ENCODE data around the gene BRD3OS. TPM values are rescaled to one million over a fixed set of nuclear protein-coding genes. Genes with fewer than 3 reads are reported as not detected.
"Not testable (repeated sequence)": the region's sequence is repeated elsewhere in the genome, so short reads cannot be mapped to it uniquely, and the experiment has no call there.

The BRD3OS gene
- total RNA-seq, 1 donor from 2014 or later, result 16.4 TPM

GRCh38 chr9:134067904-134068743 lies 42.8 kb downstream of the BRD3OS start, which contains the start of gene BRD3:
TSS of gene BRD3 (minus strand) at chr9:134068026. CDS start at chr9:134053477, 14,549 bp downstream.
- peak; percentile 88 for DNase-seq (ENCODE audit: low spot score)
- intact Hi-C loops (cut with DNase I), result loop anchor here (10.0 kb wide), 1 partner anchor 87 kb away; no protein-coding TSS in a partner anchor
- ATAC-seq, result peak; percentile 89

- ATAC-seq (peak; percentile 3), DNase-seq (ENCODE audit: low spot score) (no peak)
- intact Hi-C loops (cut with DNase I), result loop anchor here (10.0 kb wide), 1 partner anchor 86 kb away; no protein-coding TSS in a partner anchor
Observed at GRCh38 chr9:134068744-134069479, 43.6 kb downstream of the BRD3OS start.

- intact Hi-C loops (cut with DNase I), result loop anchor here (10.0 kb wide), 1 partner anchor 85 kb away; no protein-coding TSS in a partner anchor
- no peak for ATAC-seq
- DNase-seq (ENCODE audit: low spot score), result no peak
Observed at GRCh38 chr9:134069480-134070399, 44.5 kb downstream of the BRD3OS start.

GRCh38 chr9:134071149-134071548 lies 45.9 kb downstream of the BRD3OS start:
- DNase-seq (ENCODE audit: low spot score), result no peak
- ATAC-seq, result no peak
- intact Hi-C loops (cut with DNase I), result no loop called here

GRCh38 chr9:134072683-134073082 lies 47.4 kb downstream of the BRD3OS start:
- ATAC-seq; intact Hi-C loops (cut with DNase I): not testable (repeated sequence)
- DNase-seq (ENCODE audit: low spot score), result peak; percentile 5

- intact Hi-C loops (cut with DNase I), result no loop called here
- DNase-seq (ENCODE audit: low spot score) (no peak), ATAC-seq (no peak)
Observed at GRCh38 chr9:134073500-134073899, 48.2 kb downstream of the BRD3OS start.

GRCh38 chr9:134075689-134076088 lies 50.4 kb downstream of the BRD3OS start:
- intact Hi-C loops (cut with DNase I); ATAC-seq: not testable (repeated sequence)
- peak; percentile 28 for DNase-seq (ENCODE audit: low spot score)

- intact Hi-C loops (cut with DNase I), result no loop called here
- ATAC-seq (no peak), DNase-seq (ENCODE audit: low spot score) (no peak)
Observed at GRCh38 chr9:134076644-134077043, 51.4 kb downstream of the BRD3OS start.

Other genes with a start within 250 kb of the BRD3OS start
- gene VAV2, start 33.2 kb upstream of the BRD3OS start, total RNA-seq, result 20.5 TPM
- 54.4 TPM for gene BRD3, start 42.5 kb downstream of the BRD3OS start, total RNA-seq
- gene WDR5, start 110.6 kb downstream of the BRD3OS start, total RNA-seq, result 24.9 TPM
- gene RNU6ATAC, start 139.1 kb downstream of the BRD3OS start, total RNA-seq, result 193 TPM

All from sciatic nerve (tissue), 2 donors.